Erythroblast (primary cell): Measurements from ENCODE around the gene DSCAM.

Experiments used
- GATA1 ChIP-seq: IDR thresholded peaks from 2 replicates; pipeline ENCODE4 v1.6.1; 2011; ENCODE audit warnings: low read depth, mild to moderate bottlenecking, control low read depth, low read length, moderate library complexity
- POLR2A ChIP-seq: IDR thresholded peaks from 2 replicates; pipeline ENCODE4 v1.6.1; 2011; ENCODE audit warnings: mild to moderate bottlenecking, low read length

DNA sequence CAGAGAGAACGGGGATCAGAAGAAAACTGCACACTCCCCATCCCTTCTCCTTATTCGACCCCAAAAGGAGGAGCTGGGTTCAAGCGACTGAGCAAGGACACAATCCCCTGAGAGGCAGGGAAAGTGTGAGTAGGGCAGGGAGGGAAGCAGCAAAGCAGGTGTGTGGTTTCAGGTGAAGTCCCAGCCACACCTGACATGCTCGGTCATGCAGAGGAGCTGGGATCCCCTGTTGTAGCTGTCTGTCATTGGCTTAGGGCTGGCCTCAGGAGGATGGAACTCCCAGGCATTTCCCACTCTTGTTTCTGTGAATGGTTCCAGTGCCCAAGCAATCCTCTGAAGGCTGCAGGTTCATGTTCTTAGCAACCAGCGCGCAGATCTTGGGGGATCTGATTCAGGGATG lies 150.7 kb downstream of the DSCAM start:
- TF ChIP-seq POLR2A (no peak), GATA1 (no peak)
